Neural cell (in vitro differentiated cells): Measurements from ENCODE around the gene TM9SF2. TPM values are rescaled to one million over a fixed set of nuclear protein-coding genes. Genes with fewer than 3 reads are reported as not detected.

Experiments
- H2AFZ ChIP-seq: fragments of 200-600, 300-800 bp; sonication (generic), shearing (Covaris generic); 2 replicates; pipeline ENCODE4 v1.6.0; 2014; ENCODE audit warnings: low read depth, mild to moderate bottlenecking, antibody characterized with exemption, low read length, moderate library complexity
- H3F3A ChIP-seq: fragments of 200-600 bp; shearing (Covaris generic); 2 replicates; pipeline ENCODE4 v1.6.1; 2016; ENCODE audit warnings: mild to moderate bottlenecking, moderate library complexity, mixed read lengths, antibody characterized with exemption, low read length; ENCODE audit not compliant: insufficient read depth, poor library complexity, severe bottlenecking
- H3K27ac ChIP-seq: fragments of 200-600, 300-800 bp; sonication (generic), shearing (Covaris generic); 2 replicates; pipeline ENCODE4 v1.5.1; 2014; ENCODE audit warnings: mild to moderate bottlenecking, low read length, moderate library complexity
- H3K27me3 ChIP-seq: fragments of 300-800, 200-600 bp; sonication (generic), shearing (Covaris generic); 2 replicates; pipeline ENCODE4 v1.6.0; 2014; ENCODE audit warnings: mild to moderate bottlenecking, low read depth, low read length, moderate library complexity; ENCODE audit not compliant: insufficient read depth
- H3K36me3 ChIP-seq: fragments of 300-800, 200-600 bp; sonication (generic), shearing (Covaris generic); 2 replicates; pipeline ENCODE4 v1.5.1; 2014; ENCODE audit warnings: mild to moderate bottlenecking, antibody characterized with exemption, low read length, moderate library complexity; ENCODE audit not compliant: insufficient read depth
- H3K4me2 ChIP-seq: fragments of 300-800, 200-600 bp; sonication (generic), shearing (Covaris generic); 2 replicates; pipeline ENCODE4 v1.6.0; 2014; ENCODE audit warnings: mild to moderate bottlenecking, low read length
- H3K4me3 ChIP-seq: fragments of 300-800, 200-600 bp; sonication (generic), shearing (Covaris generic); 2 replicates; pipeline ENCODE4 v1.5.1; 2014; ENCODE audit warnings: mild to moderate bottlenecking, low read length, moderate library complexity
- H3K79me2 ChIP-seq: fragments of 200-600 bp; shearing (Covaris generic); replicated peaks from 2 replicates; pipeline ENCODE4 v1.6.0; 2014; ENCODE audit warnings: mild to moderate bottlenecking, low read length, moderate library complexity; ENCODE audit not compliant: insufficient read depth
- H3K9ac ChIP-seq: fragments of 300-800, 200-600 bp; sonication (generic), shearing (Covaris generic); 2 replicates; pipeline ENCODE4 v1.6.1; 2016; ENCODE audit warnings: mild to moderate bottlenecking, low read length, mixed read lengths
- H3K9me2 ChIP-seq: fragments of 200-600 bp; shearing (Covaris generic); 2 replicates; pipeline ENCODE4 v1.6.1; 2016; ENCODE audit warnings: mild to moderate bottlenecking, low read length, mixed read lengths; ENCODE audit not compliant: insufficient read depth
- H3K9me3 ChIP-seq: fragments of 200-600, 300-800 bp; sonication (generic), shearing (Covaris generic); 2 replicates; pipeline ENCODE4 v1.6.1; 2016; ENCODE audit warnings: mild to moderate bottlenecking, mixed run types, low read length, moderate library complexity, mixed read lengths
- H4K20me1 ChIP-seq: fragments of 200-600 bp; shearing (Covaris generic); 2 replicates; pipeline ENCODE4 v1.6.1; 2016; ENCODE audit warnings: mild to moderate bottlenecking, mixed run types; ENCODE audit not compliant: insufficient read depth
- EP300 ChIP-seq: fragments of 450-650 bp; conservative IDR thresholded peaks from 2 replicates; pipeline ENCODE4 v1.6.1; 2014; ENCODE audit warnings: antibody characterized with exemption, mild to moderate bottlenecking, moderate library complexity; ENCODE audit not compliant: poor library complexity, severe bottlenecking
- EZH2 ChIP-seq: fragments of 200-600, 300-800 bp; shearing (Covaris generic), sonication (generic); IDR thresholded peaks from 2 replicates; pipeline ENCODE4 v1.6.1; 2014; ENCODE audit warnings: antibody characterized with exemption, low read length, borderline replicate concordance, mild to moderate bottlenecking; ENCODE audit not compliant: insufficient read depth, poor library complexity, severe bottlenecking
- MXI1 ChIP-seq: fragments of 450-650 bp; conservative IDR thresholded peaks from 2 replicates; pipeline ENCODE4 v1.6.1; 2014; ENCODE audit warnings: antibody characterized with exemption, mild to moderate bottlenecking; ENCODE audit not compliant: poor library complexity, severe bottlenecking
- POLR2AphosphoS5 ChIP-seq: IDR thresholded peaks from 2 replicates; pipeline ENCODE4 v1.6.1; 2012
- RAD21 ChIP-seq: fragments of 450-650 bp; conservative IDR thresholded peaks from 2 replicates; pipeline ENCODE4 v1.6.1; 2014; ENCODE audit warnings: antibody characterized with exemption, mild to moderate bottlenecking, moderate library complexity
- SMC3 ChIP-seq: fragments of 450-650 bp; conservative IDR thresholded peaks from 2 replicates; pipeline ENCODE4 v1.6.1; 2014; ENCODE audit warnings: antibody characterized with exemption, mild to moderate bottlenecking, moderate library complexity; ENCODE audit not compliant: poor library complexity
- TAF1 ChIP-seq: IDR thresholded peaks from 2 replicates; pipeline ENCODE4 v1.6.1; 2012; ENCODE audit warnings: low read depth
- polyA plus RNA-seq: library from polyadenylated mRNA; depleted of rRNA; stranded (reverse); fragments of >200 nt; gene quantifications from 2 replicates; pipeline ENCODE4 v1.2.3, GENCODE V29; 2014
- TF ChIP-seq, protein P1 (sequence below): fragments of 450-650 bp; IDR thresholded peaks from 2 replicates; pipeline ENCODE4 v1.5.1; 2014; ENCODE audit warnings: antibody characterized with exemption, mild to moderate bottlenecking, moderate library complexity; ENCODE audit not compliant: poor library complexity, severe bottlenecking
- TF ChIP-seq, protein P2 (sequence below): IDR thresholded peaks from 2 replicates; pipeline ENCODE4 v1.6.1; 2012; ENCODE audit warnings: borderline replicate concordance

TM9SF2 gene
- polyA plus RNA-seq, 1 donor from 2014 or later: 128 TPM

DNA sequence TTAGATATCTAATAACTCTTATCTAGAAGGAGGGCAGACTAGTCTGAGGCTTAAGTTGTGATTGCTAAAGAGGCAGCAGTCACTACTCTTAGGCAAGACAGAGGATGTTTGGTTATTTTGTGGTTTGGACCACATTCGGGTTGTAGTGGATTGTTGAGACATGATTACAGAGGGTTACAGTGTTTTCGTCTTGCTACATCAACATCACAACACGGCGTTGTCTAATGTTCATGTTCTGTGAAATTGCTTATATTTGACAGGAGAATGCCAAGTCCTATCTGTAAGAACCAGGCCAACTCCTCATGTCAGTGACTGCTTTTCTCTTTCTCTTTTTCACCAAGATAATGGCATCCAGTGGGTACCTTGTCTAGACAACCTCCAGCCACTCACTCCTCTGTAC lies 16.8 kb upstream of the TM9SF2 start:
- H3K9me3 ChIP-seq: no peaks in the 10 kb centered on the region
- no peak overlapping the region for H3K4me2 ChIP-seq
- H3K27ac ChIP-seq: no peak overlapping the region
- no peak overlapping the region for H2AFZ ChIP-seq
- no peak overlapping the region for H3K4me3 ChIP-seq
- H3K9me2 ChIP-seq: no peaks in the 10 kb centered on the region
- TF ChIP-seq, protein P1, sequence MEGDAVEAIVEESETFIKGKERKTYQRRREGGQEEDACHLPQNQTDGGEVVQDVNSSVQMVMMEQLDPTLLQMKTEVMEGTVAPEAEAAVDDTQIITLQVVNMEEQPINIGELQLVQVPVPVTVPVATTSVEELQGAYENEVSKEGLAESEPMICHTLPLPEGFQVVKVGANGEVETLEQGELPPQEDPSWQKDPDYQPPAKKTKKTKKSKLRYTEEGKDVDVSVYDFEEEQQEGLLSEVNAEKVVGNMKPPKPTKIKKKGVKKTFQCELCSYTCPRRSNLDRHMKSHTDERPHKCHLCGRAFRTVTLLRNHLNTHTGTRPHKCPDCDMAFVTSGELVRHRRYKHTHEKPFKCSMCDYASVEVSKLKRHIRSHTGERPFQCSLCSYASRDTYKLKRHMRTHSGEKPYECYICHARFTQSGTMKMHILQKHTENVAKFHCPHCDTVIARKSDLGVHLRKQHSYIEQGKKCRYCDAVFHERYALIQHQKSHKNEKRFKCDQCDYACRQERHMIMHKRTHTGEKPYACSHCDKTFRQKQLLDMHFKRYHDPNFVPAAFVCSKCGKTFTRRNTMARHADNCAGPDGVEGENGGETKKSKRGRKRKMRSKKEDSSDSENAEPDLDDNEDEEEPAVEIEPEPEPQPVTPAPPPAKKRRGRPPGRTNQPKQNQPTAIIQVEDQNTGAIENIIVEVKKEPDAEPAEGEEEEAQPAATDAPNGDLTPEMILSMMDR: no peak
- TF ChIP-seq MXI1 (no peak), SMC3 (no peak), TAF1 (no peak), EP300 (no peak), RAD21 (no peak), EZH2 (no peak), POLR2AphosphoS5 (no peak)
- TF ChIP-seq, protein P2, sequence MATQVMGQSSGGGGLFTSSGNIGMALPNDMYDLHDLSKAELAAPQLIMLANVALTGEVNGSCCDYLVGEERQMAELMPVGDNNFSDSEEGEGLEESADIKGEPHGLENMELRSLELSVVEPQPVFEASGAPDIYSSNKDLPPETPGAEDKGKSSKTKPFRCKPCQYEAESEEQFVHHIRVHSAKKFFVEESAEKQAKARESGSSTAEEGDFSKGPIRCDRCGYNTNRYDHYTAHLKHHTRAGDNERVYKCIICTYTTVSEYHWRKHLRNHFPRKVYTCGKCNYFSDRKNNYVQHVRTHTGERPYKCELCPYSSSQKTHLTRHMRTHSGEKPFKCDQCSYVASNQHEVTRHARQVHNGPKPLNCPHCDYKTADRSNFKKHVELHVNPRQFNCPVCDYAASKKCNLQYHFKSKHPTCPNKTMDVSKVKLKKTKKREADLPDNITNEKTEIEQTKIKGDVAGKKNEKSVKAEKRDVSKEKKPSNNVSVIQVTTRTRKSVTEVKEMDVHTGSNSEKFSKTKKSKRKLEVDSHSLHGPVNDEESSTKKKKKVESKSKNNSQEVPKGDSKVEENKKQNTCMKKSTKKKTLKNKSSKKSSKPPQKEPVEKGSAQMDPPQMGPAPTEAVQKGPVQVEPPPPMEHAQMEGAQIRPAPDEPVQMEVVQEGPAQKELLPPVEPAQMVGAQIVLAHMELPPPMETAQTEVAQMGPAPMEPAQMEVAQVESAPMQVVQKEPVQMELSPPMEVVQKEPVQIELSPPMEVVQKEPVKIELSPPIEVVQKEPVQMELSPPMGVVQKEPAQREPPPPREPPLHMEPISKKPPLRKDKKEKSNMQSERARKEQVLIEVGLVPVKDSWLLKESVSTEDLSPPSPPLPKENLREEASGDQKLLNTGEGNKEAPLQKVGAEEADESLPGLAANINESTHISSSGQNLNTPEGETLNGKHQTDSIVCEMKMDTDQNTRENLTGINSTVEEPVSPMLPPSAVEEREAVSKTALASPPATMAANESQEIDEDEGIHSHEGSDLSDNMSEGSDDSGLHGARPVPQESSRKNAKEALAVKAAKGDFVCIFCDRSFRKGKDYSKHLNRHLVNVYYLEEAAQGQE: no peak
- no peaks in the 10 kb centered on the region for H3F3A ChIP-seq
- no peaks in the 10 kb centered on the region for H3K36me3 ChIP-seq
- H3K27me3 ChIP-seq: no peaks in the 10 kb centered on the region
- H4K20me1 ChIP-seq: no peaks in the 10 kb centered on the region
- H3K79me2 ChIP-seq: no peaks in the 10 kb centered on the region
- H3K9ac ChIP-seq: no peak overlapping the region

DNA sequence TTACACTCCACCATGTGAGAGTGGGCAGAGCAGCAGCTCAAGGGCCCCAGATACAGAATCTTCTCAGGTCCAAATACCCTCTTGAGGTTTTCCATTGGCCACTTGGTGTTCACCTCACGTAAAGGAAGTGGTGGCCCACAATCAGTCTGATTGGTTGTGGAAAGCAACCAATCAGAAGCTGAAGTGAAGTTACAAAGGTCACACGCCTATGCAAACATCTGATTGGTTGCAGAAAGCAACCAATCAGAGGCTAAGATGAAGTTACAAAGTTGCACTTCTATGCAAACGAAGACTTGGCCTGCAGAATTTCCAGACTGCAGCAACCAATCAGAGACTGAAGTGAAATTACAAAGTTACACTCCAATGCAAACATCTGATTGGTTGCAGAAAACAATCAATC lies 14.3 kb upstream of the TM9SF2 start:
- H3K4me3 ChIP-seq: no peak overlapping the region
- H4K20me1 ChIP-seq: no peaks in the 10 kb centered on the region
- TF ChIP-seq, protein P2: no peak
- no peak for TF ChIP-seq RAD21
- no peak for TF ChIP-seq POLR2AphosphoS5
- TF ChIP-seq, protein P1: no peak
- no peak for TF ChIP-seq EP300
- no peak for TF ChIP-seq EZH2
- no peak for TF ChIP-seq TAF1
- no peak for TF ChIP-seq SMC3
- no peaks in the 10 kb centered on the region for H3K9me2 ChIP-seq
- no peak overlapping the region for H3K27ac ChIP-seq
- H3K36me3 ChIP-seq: no peaks in the 10 kb centered on the region
- no peaks in the 10 kb centered on the region for H3F3A ChIP-seq
- H3K27me3 ChIP-seq: no peaks in the 10 kb centered on the region
- peaks cover 2% of the 10 kb centered on the region for H3K9me3 ChIP-seq
- no peaks in the 10 kb centered on the region for H3K79me2 ChIP-seq
- no peak overlapping the region for H2AFZ ChIP-seq
- H3K9ac ChIP-seq: no peak overlapping the region
- H3K4me2 ChIP-seq: no peak overlapping the region
